HCT116 (cell line): ENCODE data around the gene TMPRSS9.

Source experiments
- EGR1 ChIP-seq: IDR thresholded peaks from 2 replicates; pipeline ENCODE4 v1.6.1; 2012; ENCODE audit warnings: low read depth
- EZH2 ChIP-seq: fragments of 200-600 bp; sonication (generic); IDR thresholded peaks from 2 replicates; pipeline ENCODE4 v1.6.1; 2017; ENCODE audit warnings: antibody characterized with exemption, mixed run types
- FOSL1 ChIP-seq: IDR thresholded peaks from 2 replicates; pipeline ENCODE4 v1.6.1; 2012; ENCODE audit warnings: low read depth
- JUND ChIP-seq: IDR thresholded peaks from 2 replicates; pipeline ENCODE4 v1.6.1; 2012
- POLR2A ChIP-seq: IDR thresholded peaks from 2 replicates; pipeline ENCODE4 v1.7.0; 2011; ENCODE audit warnings: borderline replicate concordance; ENCODE audit not compliant: insufficient read depth, insufficient read length; ENCODE audit errors: extremely low read depth
- POLR2AphosphoS5 ChIP-seq: IDR thresholded peaks from 2 replicates; pipeline ENCODE4 v1.6.1; 2011; ENCODE audit warnings: mild to moderate bottlenecking, low read depth, low read length, moderate library complexity
- SRF ChIP-seq: IDR thresholded peaks from 2 replicates; pipeline ENCODE4 v1.6.1; 2012; ENCODE audit warnings: low read depth
- TCF7L2 ChIP-seq: IDR thresholded peaks from 2 replicates; pipeline ENCODE4 v1.7.0; 2011; ENCODE audit warnings: borderline replicate concordance, inconsistent platforms; ENCODE audit not compliant: insufficient read depth, insufficient read length; ENCODE audit errors: extremely low read depth
- ZNF274 ChIP-seq: fragments of 200-500 bp; sonication (Bioruptor generic); IDR thresholded peaks from 2 replicates; pipeline ENCODE4 v1.6.1; 2014; ENCODE audit warnings: mild to moderate bottlenecking, low read depth, low read length, inconsistent platforms
- TF ChIP-seq, protein P1 (sequence below), 3 experiments: fragments of 200-600 bp in 1 of 3; sonication (generic) in 1 of 3; IDR thresholded peaks in 2 of 3; conservative IDR thresholded peaks in 1 of 3; 2 replicates each; pipeline ENCODE4 v1.5.1; 2012 to 2017; ENCODE audit warnings: low read depth in 2 of 3, low read length in 2 of 3, antibody characterized with exemption in 1 of 3, borderline replicate concordance in 1 of 3, control low read depth in 1 of 3, mild to moderate bottlenecking in 1 of 3, mixed read lengths in 1 of 3, mixed run types in 1 of 3, moderate library complexity in 1 of 3; ENCODE audit not compliant: insufficient read depth in 1 of 3
- TF ChIP-seq, protein P2 (sequence below): IDR thresholded peaks from 2 replicates; pipeline ENCODE4 v1.6.1; 2012; ENCODE audit warnings: low read depth
- TF ChIP-seq, protein P3 (sequence below): IDR thresholded peaks from 2 replicates; pipeline ENCODE4 v1.6.1; 2012

DNA sequence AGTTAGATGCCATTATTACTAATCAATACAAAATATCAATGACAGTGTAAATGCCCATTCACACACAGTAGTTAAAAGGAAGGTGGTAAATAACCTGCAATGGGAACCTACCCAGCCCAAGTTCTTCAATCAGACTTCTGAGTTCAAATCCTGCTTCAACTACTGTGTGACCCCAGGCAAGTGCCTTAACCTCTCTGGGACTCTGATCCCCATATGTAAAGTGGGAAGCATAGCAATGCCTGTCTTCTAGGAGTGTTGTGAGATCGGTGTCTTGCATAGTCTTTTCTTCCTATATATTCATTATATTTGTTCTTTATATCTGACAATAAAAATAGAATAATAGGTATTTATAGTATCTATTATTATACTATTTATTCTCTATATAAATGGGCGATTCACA lies 60.4 kb downstream of the TMPRSS9 start:
- TF ChIP-seq POLR2AphosphoS5 (no peak), EZH2 (no peak), POLR2A (no peak), JUND (no peak), TCF7L2 (no peak), EGR1 (no peak), SRF (no peak), ZNF274 (no peak), FOSL1 (no peak)
- TF ChIP-seq, protein P1, sequence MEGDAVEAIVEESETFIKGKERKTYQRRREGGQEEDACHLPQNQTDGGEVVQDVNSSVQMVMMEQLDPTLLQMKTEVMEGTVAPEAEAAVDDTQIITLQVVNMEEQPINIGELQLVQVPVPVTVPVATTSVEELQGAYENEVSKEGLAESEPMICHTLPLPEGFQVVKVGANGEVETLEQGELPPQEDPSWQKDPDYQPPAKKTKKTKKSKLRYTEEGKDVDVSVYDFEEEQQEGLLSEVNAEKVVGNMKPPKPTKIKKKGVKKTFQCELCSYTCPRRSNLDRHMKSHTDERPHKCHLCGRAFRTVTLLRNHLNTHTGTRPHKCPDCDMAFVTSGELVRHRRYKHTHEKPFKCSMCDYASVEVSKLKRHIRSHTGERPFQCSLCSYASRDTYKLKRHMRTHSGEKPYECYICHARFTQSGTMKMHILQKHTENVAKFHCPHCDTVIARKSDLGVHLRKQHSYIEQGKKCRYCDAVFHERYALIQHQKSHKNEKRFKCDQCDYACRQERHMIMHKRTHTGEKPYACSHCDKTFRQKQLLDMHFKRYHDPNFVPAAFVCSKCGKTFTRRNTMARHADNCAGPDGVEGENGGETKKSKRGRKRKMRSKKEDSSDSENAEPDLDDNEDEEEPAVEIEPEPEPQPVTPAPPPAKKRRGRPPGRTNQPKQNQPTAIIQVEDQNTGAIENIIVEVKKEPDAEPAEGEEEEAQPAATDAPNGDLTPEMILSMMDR (IDR thresholded peaks at IDR 0.05 in 2 of 3, conservative IDR thresholded peaks at IDR 0.05 in 1 of 3; ENCODE audit: borderline replicate concordance in 1 of 3, insufficient read depth in 1 of 3, low read depth in 2 of 3, low read length in 2 of 3): no peak
- TF ChIP-seq, protein P2, sequence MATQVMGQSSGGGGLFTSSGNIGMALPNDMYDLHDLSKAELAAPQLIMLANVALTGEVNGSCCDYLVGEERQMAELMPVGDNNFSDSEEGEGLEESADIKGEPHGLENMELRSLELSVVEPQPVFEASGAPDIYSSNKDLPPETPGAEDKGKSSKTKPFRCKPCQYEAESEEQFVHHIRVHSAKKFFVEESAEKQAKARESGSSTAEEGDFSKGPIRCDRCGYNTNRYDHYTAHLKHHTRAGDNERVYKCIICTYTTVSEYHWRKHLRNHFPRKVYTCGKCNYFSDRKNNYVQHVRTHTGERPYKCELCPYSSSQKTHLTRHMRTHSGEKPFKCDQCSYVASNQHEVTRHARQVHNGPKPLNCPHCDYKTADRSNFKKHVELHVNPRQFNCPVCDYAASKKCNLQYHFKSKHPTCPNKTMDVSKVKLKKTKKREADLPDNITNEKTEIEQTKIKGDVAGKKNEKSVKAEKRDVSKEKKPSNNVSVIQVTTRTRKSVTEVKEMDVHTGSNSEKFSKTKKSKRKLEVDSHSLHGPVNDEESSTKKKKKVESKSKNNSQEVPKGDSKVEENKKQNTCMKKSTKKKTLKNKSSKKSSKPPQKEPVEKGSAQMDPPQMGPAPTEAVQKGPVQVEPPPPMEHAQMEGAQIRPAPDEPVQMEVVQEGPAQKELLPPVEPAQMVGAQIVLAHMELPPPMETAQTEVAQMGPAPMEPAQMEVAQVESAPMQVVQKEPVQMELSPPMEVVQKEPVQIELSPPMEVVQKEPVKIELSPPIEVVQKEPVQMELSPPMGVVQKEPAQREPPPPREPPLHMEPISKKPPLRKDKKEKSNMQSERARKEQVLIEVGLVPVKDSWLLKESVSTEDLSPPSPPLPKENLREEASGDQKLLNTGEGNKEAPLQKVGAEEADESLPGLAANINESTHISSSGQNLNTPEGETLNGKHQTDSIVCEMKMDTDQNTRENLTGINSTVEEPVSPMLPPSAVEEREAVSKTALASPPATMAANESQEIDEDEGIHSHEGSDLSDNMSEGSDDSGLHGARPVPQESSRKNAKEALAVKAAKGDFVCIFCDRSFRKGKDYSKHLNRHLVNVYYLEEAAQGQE: no peak
- TF ChIP-seq, protein P3, sequence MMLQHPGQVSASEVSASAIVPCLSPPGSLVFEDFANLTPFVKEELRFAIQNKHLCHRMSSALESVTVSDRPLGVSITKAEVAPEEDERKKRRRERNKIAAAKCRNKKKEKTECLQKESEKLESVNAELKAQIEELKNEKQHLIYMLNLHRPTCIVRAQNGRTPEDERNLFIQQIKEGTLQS: no peak
